K562 (cell line): ENCODE data around the gene BBS5. TPM values are rescaled to one million over a fixed set of nuclear protein-coding genes. Genes with fewer than 3 reads are reported as not detected.
A peak's percentile ranks its signal among the peaks of the same experiment; 100 is the strongest.

Experiments
- ATAC-seq: fragments of 200-7000 bp; cut with Tn5 transposase; 3 replicates; pipeline ENCODE4 v1.9.1; 2020; ENCODE audit warnings: moderate library complexity
- BruUV-seq: library from RNA; stranded (reverse); fragments of 400-500 nt; replicated peaks from 2 replicates; lab custom pipeline; 2021; lab: Mats Ljungman, UMichigan
- CTCF ChIA-PET: fragments of 300-600 bp; formaldehyde crosslinking; extraction: SDS; loops from one replicate; lab custom pipeline; 2021; ENCODE audit warnings: low intra/inter-chr PET ratio; lab: Yijun Ruan, JAX
- POLR2A ChIA-PET: fragments of 300-600, 350-650 bp; sonication (Branson Sonifier 250); formaldehyde crosslinking; extraction: SDS; loops from one replicate; lab custom pipeline; 2021; ENCODE audit warnings: antibody characterized with exemption, inconsistent platforms; lab: Yijun Ruan, JAX
- DNase-seq, 4 experiments: peaks; one replicate each; pipeline versions ENCODE4 v3.0.0 to v3.0.0-alpha.2; 2011 to 2018; ENCODE audit warnings: low spot score in 3 of 4, mixed read lengths in 3 of 4; ENCODE audit errors: extremely low read depth in 1 of 4
- FAIRE-seq: peaks from 2 replicates; lab custom pipeline; 2011; peaks lifted over from hg19 to GRCh38; lab: Jason Lieb, UNC
- H2AFZ ChIP-seq: 2 replicates; pipeline ENCODE4 v1.6.0; 2011; ENCODE audit warnings: low read depth, low read length, control low read depth, inconsistent platforms
- H3K27ac ChIP-seq: fragments of 200-600 bp; 3 replicates; pipeline ENCODE4 v1.8.0; 2011; ENCODE audit warnings: low read depth, mild to moderate bottlenecking, control low read depth, inconsistent platforms, low read length, moderate library complexity, mixed read lengths; ENCODE audit errors: extremely low read depth
- H3K27me3 ChIP-seq, 2 experiments: fragments of 300-600 bp in 1 of 2; 2 replicates in 1 of 2; 3 replicates in 1 of 2; pipeline versions ENCODE4 v1.6.0 to v1.8.0; 2011; ENCODE audit warnings: inconsistent platforms in 2 of 2, low read length in 2 of 2, mild to moderate bottlenecking in 1 of 2, mixed read lengths in 1 of 2, moderate library complexity in 1 of 2; ENCODE audit not compliant: control insufficient read depth in 2 of 2, insufficient read depth in 2 of 2
- H3K36me3 ChIP-seq: fragments of 300-600 bp; 3 replicates; pipeline ENCODE4 v1.8.0; 2011; ENCODE audit warnings: mild to moderate bottlenecking, low read length, inconsistent platforms; ENCODE audit not compliant: control insufficient read depth, insufficient read depth
- H3K4me1 ChIP-seq, 2 experiments: fragments of 200-600 bp in 1 of 2; replicated peaks in 1 of 2; 2 replicates in 1 of 2; 3 replicates in 1 of 2; pipeline versions ENCODE4 v1.5.1 to v1.8.0; 2011; ENCODE audit warnings: inconsistent platforms in 2 of 2, low read length in 2 of 2, mild to moderate bottlenecking in 1 of 2, mixed read lengths in 1 of 2, moderate library complexity in 1 of 2; ENCODE audit not compliant: control insufficient read depth in 2 of 2, insufficient read depth in 2 of 2
- H3K4me2 ChIP-seq: 2 replicates; pipeline ENCODE4 v1.6.1; 2011; ENCODE audit warnings: low read length, control low read depth, inconsistent platforms, mixed read lengths; ENCODE audit not compliant: insufficient read depth
- H3K4me3 ChIP-seq: fragments of 200-600 bp; sonication (generic), shearing (Covaris generic); 2 replicates; pipeline ENCODE4 v1.5.1; 2016; ENCODE audit warnings: control low read depth, inconsistent platforms
- H3K79me2 ChIP-seq: fragments of 200-600 bp; 3 replicates; pipeline ENCODE4 v1.8.0; 2011; ENCODE audit warnings: low read length, inconsistent platforms; ENCODE audit not compliant: control insufficient read depth, insufficient read depth
- H3K9ac ChIP-seq, 2 experiments: 2 replicates each; pipeline versions ENCODE4 v1.6.0 to v1.6.1; 2011; ENCODE audit warnings: low read depth in 2 of 2, low read length in 2 of 2, control low read depth in 1 of 2, inconsistent platforms in 1 of 2, mild to moderate bottlenecking in 1 of 2, mixed read lengths in 1 of 2; ENCODE audit not compliant: insufficient read depth in 1 of 2
- H3K9me1 ChIP-seq: one replicate; pipeline ENCODE4 v1.6.0; 2011; ENCODE audit warnings: inconsistent platforms, mild to moderate bottlenecking, low read length, moderate library complexity; ENCODE audit not compliant: control insufficient read depth, insufficient read depth
- H3K9me3 ChIP-seq: replicated peaks from 2 replicates; pipeline ENCODE4 v1.5.1; 2011; ENCODE audit warnings: low read depth, low read length, inconsistent platforms; ENCODE audit not compliant: control insufficient read depth, insufficient read depth
- H4K20me1 ChIP-seq: replicated peaks from 2 replicates; pipeline ENCODE4 v1.6.1; 2011; ENCODE audit warnings: low read length, inconsistent platforms, mixed read lengths; ENCODE audit not compliant: control insufficient read depth, insufficient read depth
- CAMTA2 ChIP-seq: fragments of 250-450 bp; sonication (Bioruptor Pico); conservative IDR thresholded peaks from 2 replicates; pipeline ENCODE4 v1.5.1; 2022
- CEBPB ChIP-seq: fragments of 450-650 bp; IDR thresholded peaks from 2 replicates; pipeline ENCODE4 v1.6.1; 2016; ENCODE audit warnings: missing genetic modification characterization, missing compliant biosample characterization
- CEBPG ChIP-seq, 3 experiments: fragments of 200-800 bp in 1 of 3; sonication (Bioruptor generic) in 1 of 3; sonication (generic) in 1 of 3; formaldehyde crosslinking in 1 of 3; IDR thresholded peaks in 2 of 3; conservative IDR thresholded peaks in 1 of 3; 2 replicates each; pipeline versions ENCODE4 v1.6.1 to v1.8.0; 2016 to 2022; ENCODE audit warnings: missing compliant biosample characterization in 2 of 3, missing genetic modification characterization in 2 of 3, mild to moderate bottlenecking in 1 of 3, missing genetic modification reagents in 1 of 3
- HLTF ChIP-seq: fragments of 450-650 bp; IDR thresholded peaks from 2 replicates; pipeline ENCODE4 v1.6.1; 2016
- MEIS2 ChIP-seq: fragments of 450-650 bp; IDR thresholded peaks from 2 replicates; pipeline ENCODE4 v1.6.1; 2014; ENCODE audit warnings: mild to moderate bottlenecking; ENCODE audit not compliant: partially characterized antibody
- MYC ChIP-seq, 2 experiments: fragments of 250-450 bp in 1 of 2; sonication (Bioruptor Pico) in 1 of 2; IDR thresholded peaks; 2 replicates each; pipeline versions ENCODE4 v1.5.1 to v1.6.1; 2012 to 2021; ENCODE audit warnings: low read depth in 2 of 2, borderline replicate concordance in 1 of 2, improper control_type of control experiment in 1 of 2, low read length in 1 of 2, mild to moderate bottlenecking in 1 of 2, moderate library complexity in 1 of 2
- PBX2 ChIP-seq, 2 experiments: IDR thresholded peaks in 1 of 2; conservative IDR thresholded peaks in 1 of 2; 2 replicates each; pipeline ENCODE4 v1.6.1; 2016; ENCODE audit warnings: low read depth in 2 of 2, mild to moderate bottlenecking in 1 of 2, missing compliant biosample characterization in 1 of 2, missing genetic modification characterization in 1 of 2, moderate library complexity in 1 of 2
- PHB ChIP-seq: fragments of 250-450 bp; sonication (Bioruptor Pico); IDR thresholded peaks from 2 replicates; pipeline ENCODE4 v1.5.0; 2021
- PKNOX1 ChIP-seq: fragments of 450-650 bp; IDR thresholded peaks from 2 replicates; pipeline ENCODE4 v1.6.1; 2016
- TAF15 ChIP-seq: fragments of 200-400 bp; formaldehyde crosslinking; IDR thresholded peaks from 2 replicates; pipeline ENCODE4 v1.6.1; 2017; ENCODE audit warnings: mild to moderate bottlenecking, low read depth, low read length, moderate library complexity
- XRCC3 ChIP-seq: fragments of 450-650 bp; IDR thresholded peaks from 2 replicates; pipeline ENCODE4 v1.6.1; 2017; ENCODE audit warnings: mild to moderate bottlenecking, moderate library complexity
- WGBS: fragments of 100-300 bp; shearing (Covaris generic); methylation state at CpG from one replicate; pipeline ENCODE4 v1.1.6; 2016; ENCODE audit warnings: low coverage, mixed read lengths; ENCODE audit not compliant: insufficient coverage; ENCODE audit errors: missing lambda C conversion rate; 5-methylcytosine and 5-hydroxymethylcytosine counted together
- in situ Hi-C: fragments of 300-500 bp; cut with MboI; formaldehyde crosslinking; loops from 4 replicates; pipeline ENCODE4 v1.15.0; 2018; ENCODE audit warnings: inconsistent platforms, mixed read lengths
- intact Hi-C: fragments of 100-400 bp; cut with micrococcal nuclease; formaldehyde crosslinking; loops from 2 replicates; pipeline ENCODE4 v1.14.2; 2022
- polyA plus RNA-seq, 8 experiments: library from polyadenylated mRNA; depleted of rRNA in 4 of 8; stranded (reverse) in 5 of 8; unstranded in 3 of 8; fragments of >200 nt; fragmentation: Nextera tagmentation in 2 of 8; fragmentation: Illumina TruSeq in 1 of 8; extraction: Ambion mirVana in 2 of 8; extraction: Trizol in 1 of 8; gene quantifications; 2 replicates each; pipeline versions ENCODE4 v1.2.1 to v1.2.3, GENCODE V29; 2011 to 2014; ENCODE audit warnings: inconsistent platforms in 1 of 8, missing spikeins in 1 of 8
- total RNA-seq, 7 experiments: library from RNA; depleted of rRNA in 6 of 7; stranded (reverse); fragments of >200 nt in 6 of 7; fragmentation: Illumina TruSeq in 2 of 7; extraction: Trizol in 2 of 7; gene quantifications; 2 replicates each; pipeline versions ENCODE4 v1.2.1 to v1.2.3, GENCODE V29; 2011 to 2021; ENCODE audit warnings: low replicate concordance in 1 of 7

Gene BBS5
- total and polyA plus RNA-seq, 9 of the 15 experiments (the other 6 are each of a cell fraction or from before 2014, with no cell fraction given) = 0.48 to 6.9 (median 4.3) TPM

- ATAC-seq = peak; percentile 22; the same call in 1 of the 3 replicates
- Histone ChIP-seq H2AFZ (no peak overlapping the region), H3K27me3 (no peaks in the 10 kb centered on the region), H3K4me3 (no peak overlapping the region), H3K27ac (no peak overlapping the region), H3K4me2 (no peak overlapping the region), H3K79me2 (no peaks in the 10 kb centered on the region), H3K9ac (no peak overlapping the region), H4K20me1 (no peaks in the 10 kb centered on the region), H3K9me1 (no peaks in the 10 kb centered on the region), H3K9me3 (no peaks in the 10 kb centered on the region), H3K4me1 (peaks cover 0 to 7% of the 10 kb centered on the region in 2 experiments; a peak in 2 of 5 replicates), H3K36me3 (no peaks in the 10 kb centered on the region)
- peak in 2 of 4 experiments; percentile 15 to 30 for DNase-seq
- ChIA-PET CTCF (no interaction called here), POLR2A (no interaction called here)
- no peak for FAIRE-seq
- no TSS peak for BruUV-seq
- in situ Hi-C loops = no loop called here
- WGBS = 24% methylated on average over 3 of the region's 3 CpGs
- intact Hi-C loops = no loop called here
- peak; percentile 77 for TF ChIP-seq PKNOX1
- no peak for TF ChIP-seq CEBPG (CRISPR knock-in tag; IDR thresholded peaks at IDR 0.05)
- peak; percentile 29 to 65; a peak in 3 of 4 replicates for TF ChIP-seq CEBPG (tag; conservative IDR thresholded peaks at IDR 0.05 in 1 of 2, IDR thresholded peaks at IDR 0.05 in 1 of 2)
- peak; percentile 71 for TF ChIP-seq CEBPB (tag)
- no peak for TF ChIP-seq TAF15
- no peak for TF ChIP-seq PHB (CRISPR knock-in tag)
- no peak for TF ChIP-seq HLTF
- TF ChIP-seq MEIS2 = peak; percentile 15
- TF ChIP-seq XRCC3 = no peak
- no peak for TF ChIP-seq MYC (IDR thresholded peaks at IDR 0.05; ENCODE audit: low read depth, low read length)
- TF ChIP-seq MYC (CRISPR knock-in tag; IDR thresholded peaks at IDR 0.05; ENCODE audit: borderline replicate concordance, low read depth) = no peak
- no peak for TF ChIP-seq PBX2 (CRISPR knock-in tag; IDR thresholded peaks at IDR 0.05; ENCODE audit: low read depth)
- 0 out of 2 replicates have a peak, but pooled peaks have one; percentile 21 for TF ChIP-seq PBX2 (tag; conservative IDR thresholded peaks at IDR 0.05; ENCODE audit: low read depth)
- TF ChIP-seq CAMTA2 (CRISPR knock-in tag) = no peak
These were observed 34.6 kb downstream of the BBS5 start for GRCh38 chr2:169513926-169514325.
